PC-9 (cell line): ENCODE data around the gene BTNL9. TPM values are rescaled to one million over a fixed set of nuclear protein-coding genes. Genes with fewer than 3 reads are reported as not detected.

Source experiments
- BruUV-seq: library from RNA; stranded (reverse); fragments of 400-500 nt; replicated peaks from 2 replicates; lab custom pipeline; 2021; lab: Mats Ljungman, UMichigan
- CTCF ChIA-PET: fragments of 300-600 bp; sonication (Branson Sonifier 250); formaldehyde crosslinking; loops from one replicate; lab custom pipeline; 2022; ENCODE audit warnings: antibody characterized with exemption; lab: Charles Lee
- POLR2A ChIA-PET: fragments of 300-600 bp; sonication (Branson Sonifier 250); formaldehyde crosslinking; loops from one replicate; lab custom pipeline; 2022; ENCODE audit warnings: antibody characterized with exemption; ENCODE audit not compliant: unreplicated experiment; lab: Charles Lee
- DNase-seq, 2 experiments: peaks; one replicate each; pipeline versions ENCODE4 v3.0.0 to v3.0.0-alpha.2; 2015 to 2022; ENCODE audit warnings: mixed read lengths in 1 of 2
- H2AFZ ChIP-seq: fragments of 200-600 bp; sonication (generic); 2 replicates; pipeline ENCODE4 v1.8.1; 2017; ENCODE audit warnings: antibody characterized with exemption
- H3F3A ChIP-seq: fragments of 200-600 bp; sonication (generic); 2 replicates; pipeline ENCODE4 v1.8.1; 2017; ENCODE audit warnings: antibody characterized with exemption, mild to moderate bottlenecking, low read depth; ENCODE audit not compliant: insufficient read depth
- H3K27ac ChIP-seq: fragments of 200-600 bp; sonication (generic); 2 replicates; pipeline ENCODE4 v1.6.1; 2016; ENCODE audit warnings: mixed run types
- H3K27me3 ChIP-seq: fragments of 200-600 bp; sonication (generic); 2 replicates; pipeline ENCODE4 v1.6.1; 2016; ENCODE audit warnings: low read depth, mixed run types; ENCODE audit not compliant: insufficient read depth
- H3K36me3 ChIP-seq: fragments of 200-600 bp; sonication (generic); 2 replicates; pipeline ENCODE4 v1.6.1; 2016; ENCODE audit warnings: low read depth, mixed run types
- H3K4me1 ChIP-seq: fragments of 200-600 bp; sonication (generic); replicated peaks from 2 replicates; pipeline ENCODE4 v1.6.1; 2016; ENCODE audit warnings: mixed run types; ENCODE audit not compliant: insufficient read depth
- H3K4me2 ChIP-seq: fragments of 200-600 bp; sonication (generic); 2 replicates; pipeline ENCODE4 v1.6.1; 2017; ENCODE audit warnings: mixed run types
- H3K4me3 ChIP-seq: fragments of 200-600 bp; sonication (generic); 2 replicates; pipeline ENCODE4 v1.6.1; 2016; ENCODE audit warnings: mixed run types
- H3K79me2 ChIP-seq: fragments of 200-600 bp; sonication (generic); 2 replicates; pipeline ENCODE4 v1.6.1; 2017; ENCODE audit warnings: low read depth, mixed run types
- H3K9me2 ChIP-seq: fragments of 200-600 bp; sonication (generic); 2 replicates; pipeline ENCODE4 v1.8.1; 2017; ENCODE audit warnings: mild to moderate bottlenecking; ENCODE audit not compliant: insufficient read depth
- H3K9me3 ChIP-seq: fragments of 200-600 bp; sonication (generic); 2 replicates; pipeline ENCODE4 v1.8.1; 2016; ENCODE audit warnings: low read depth; ENCODE audit not compliant: insufficient read depth
- H4K20me1 ChIP-seq: fragments of 200-600 bp; sonication (generic); 2 replicates; pipeline ENCODE4 v1.8.1; 2017; ENCODE audit not compliant: insufficient read depth
- CTCF ChIP-seq: fragments of 200-600 bp; sonication (generic); conservative IDR thresholded peaks from 2 replicates; pipeline ENCODE4 v1.6.1; 2017; ENCODE audit warnings: mixed run types, antibody characterized with exemption, mild to moderate bottlenecking, moderate library complexity
- EZH2 ChIP-seq: fragments of 200-600 bp; sonication (generic); IDR thresholded peaks from 2 replicates; pipeline ENCODE4 v1.8.0; 2017; ENCODE audit warnings: antibody characterized with exemption, low read depth
- intact Hi-C: fragments of 100-400 bp; cut with micrococcal nuclease; formaldehyde crosslinking; loops from one replicate; pipeline ENCODE4 v1.10.0; 2022; ENCODE audit not compliant: unreplicated experiment
- total RNA-seq: library from RNA; stranded (reverse); gene quantifications from 2 replicates; pipeline ENCODE4 v1.2.3, GENCODE V29; 2021

BTNL9 gene
- total RNA-seq, 1 experiment from 2014 or later = not detected

GRCh38 chr5:181051841-181052671 is 12.0 kb downstream of the BTNL9 start:
- no peak overlapping the region for H2AFZ ChIP-seq
- H3K27ac ChIP-seq = no peak overlapping the region
- no peaks in the 10 kb centered on the region for H3F3A ChIP-seq
- H3K4me3 ChIP-seq = no peak overlapping the region
- POLR2A ChIA-PET = no interaction called here
- H3K36me3 ChIP-seq = no peaks in the 10 kb centered on the region
- no peaks in the 10 kb centered on the region for H3K79me2 ChIP-seq
- H3K9me3 ChIP-seq = no peaks in the 10 kb centered on the region
- no peaks in the 10 kb centered on the region for H3K4me1 ChIP-seq
- DNase-seq = no peak
- intact Hi-C loops = no loop called here
- H3K4me2 ChIP-seq = no peak overlapping the region
- H3K27me3 ChIP-seq = peaks cover 81% of the 10 kb centered on the region
- BruUV-seq = no TSS peak
- CTCF ChIA-PET = no interaction called here
- no peaks in the 10 kb centered on the region for H4K20me1 ChIP-seq
- TF ChIP-seq CTCF (no peak), EZH2 (no peak)
- H3K9me2 ChIP-seq = no peaks in the 10 kb centered on the region

- peaks cover 80% of the 10 kb centered on the region for H3K27me3 ChIP-seq
- ChIA-PET POLR2A (no interaction called here), CTCF (no interaction called here)
- H3K4me2 ChIP-seq = no peak overlapping the region
- H2AFZ ChIP-seq = no peak overlapping the region
- intact Hi-C loops = no loop called here
- H3K4me3 ChIP-seq = no peak overlapping the region
- H3K36me3 ChIP-seq = no peaks in the 10 kb centered on the region
- no peak overlapping the region for H3K27ac ChIP-seq
- H3F3A ChIP-seq = no peaks in the 10 kb centered on the region
- no peaks in the 10 kb centered on the region for H4K20me1 ChIP-seq
- no peaks in the 10 kb centered on the region for H3K9me3 ChIP-seq
- no peaks in the 10 kb centered on the region for H3K4me1 ChIP-seq
- no peaks in the 10 kb centered on the region for H3K9me2 ChIP-seq
- no peaks in the 10 kb centered on the region for H3K79me2 ChIP-seq
- no TSS peak for BruUV-seq
- DNase-seq = no peak
- TF ChIP-seq CTCF (no peak), EZH2 (no peak)
Observed at GRCh38 chr5:181052672-181053487, 12.8 kb downstream of the BTNL9 start.

GRCh38 chr5:181053488-181054121 is 13.5 kb downstream of the BTNL9 start:
- Histone ChIP-seq H3K9me3 (no peaks in the 10 kb centered on the region), H3F3A (no peaks in the 10 kb centered on the region), H3K36me3 (no peaks in the 10 kb centered on the region), H3K4me3 (no peak overlapping the region), H3K27ac (no peak overlapping the region), H3K4me1 (no peaks in the 10 kb centered on the region), H3K79me2 (no peaks in the 10 kb centered on the region), H3K4me2 (no peak overlapping the region), H4K20me1 (no peaks in the 10 kb centered on the region), H3K9me2 (no peaks in the 10 kb centered on the region), H3K27me3 (peaks cover 81% of the 10 kb centered on the region), H2AFZ (no peak overlapping the region)
- ChIA-PET CTCF (no interaction called here), POLR2A (no interaction called here)
- TF ChIP-seq EZH2 (no peak), CTCF (no peak)
- no peak for DNase-seq
- intact Hi-C loops = no loop called here
- no TSS peak for BruUV-seq
